H1 (cell line): ENCODE data around the gene ACOT7. TPM values are rescaled to one million over a fixed set of nuclear protein-coding genes. Genes with fewer than 3 reads are reported as not detected.

Source experiments
- CTCF ChIA-PET: fragments of 300-600 bp; sonication (Branson Sonifier 250); formaldehyde crosslinking; loops from one replicate; lab custom pipeline; 2021; ENCODE audit not compliant: partially characterized antibody; lab: Charles Lee
- POLR2A ChIA-PET: fragments of 300-600 bp; sonication (Branson Sonifier 250); formaldehyde crosslinking; loops from one replicate; lab custom pipeline; 2021; ENCODE audit warnings: inconsistent platforms; ENCODE audit not compliant: partially characterized antibody; lab: Charles Lee
- DNase-seq, 2 experiments: peaks; one replicate each; pipeline versions ENCODE4 v3.0.0 to v3.0.0-alpha.2; 2010 to 2022; ENCODE audit warnings: low spot score in 2 of 2, low read depth in 1 of 2, mixed read lengths in 1 of 2
- FAIRE-seq: peaks from 2 replicates; lab custom pipeline; 2011; peaks lifted over from hg19 to GRCh38; lab: Jason Lieb, UNC
- H2AFZ ChIP-seq: 2 replicates; pipeline ENCODE4 v1.8.1; 2012; ENCODE audit warnings: low read length, inconsistent platforms
- H2AK5ac ChIP-seq: 2 replicates; pipeline ENCODE4 v1.6.1; 2013; ENCODE audit warnings: low read depth, low read length
- H2BK120ac ChIP-seq: replicated peaks from 2 replicates; pipeline ENCODE3; 2013; ENCODE audit warnings: low read depth, low read length, inconsistent platforms
- H2BK12ac ChIP-seq: 2 replicates; pipeline ENCODE4 v1.6.1; 2013; ENCODE audit warnings: low read depth, low read length
- H2BK15ac ChIP-seq: 2 replicates; pipeline ENCODE4 v1.6.1; 2013; ENCODE audit warnings: low read length
- H2BK20ac ChIP-seq: 2 replicates; pipeline ENCODE4 v1.6.1; 2013; ENCODE audit warnings: low read length
- H2BK5ac ChIP-seq: 2 replicates; pipeline ENCODE4 v1.6.1; 2013; ENCODE audit warnings: low read depth, low read length
- H3K14ac ChIP-seq: 2 replicates; pipeline ENCODE4 v1.6.1; 2013; ENCODE audit warnings: inconsistent platforms; ENCODE audit not compliant: insufficient read length
- H3K18ac ChIP-seq: 2 replicates; pipeline ENCODE4 v1.6.1; 2013; ENCODE audit warnings: low read length; ENCODE audit errors: extremely low read depth
- H3K23ac ChIP-seq: 2 replicates; pipeline ENCODE4 v1.6.1; 2013; ENCODE audit warnings: inconsistent platforms; ENCODE audit not compliant: insufficient read length
- H3K23me2 ChIP-seq: 2 replicates; pipeline ENCODE4 v1.6.1; 2013; ENCODE audit warnings: low read depth, low read length
- H3K27ac ChIP-seq: 2 replicates; pipeline ENCODE4 v1.6.1; 2011; ENCODE audit warnings: low read depth, low read length, inconsistent platforms
- H3K27me3 ChIP-seq, 4 experiments: replicated peaks in 1 of 4; 1 replicate in 1 of 4; 2 replicates in 3 of 4; pipeline versions ENCODE4 v1.6.1 to v1.8.1; 2011 to 2013; ENCODE audit warnings: low read length in 3 of 4, mild to moderate bottlenecking in 3 of 4, inconsistent platforms in 2 of 4, mixed read lengths in 2 of 4, moderate library complexity in 1 of 4; ENCODE audit not compliant: control insufficient read depth in 3 of 4, insufficient read depth in 3 of 4; ENCODE audit errors: extremely low read depth in 1 of 4
- H3K36me3 ChIP-seq, 4 experiments: 2 replicates each; pipeline versions ENCODE4 v1.6.1 to v1.8.1; 2011 to 2013; ENCODE audit warnings: mild to moderate bottlenecking in 4 of 4, low read length in 3 of 4, moderate library complexity in 2 of 4, control low read depth in 1 of 4, inconsistent platforms in 1 of 4; ENCODE audit not compliant: insufficient read depth in 4 of 4, control insufficient read depth in 2 of 4
- H3K4ac ChIP-seq: replicated peaks from 2 replicates; pipeline ENCODE3; 2013; ENCODE audit warnings: low read length, low read depth, mixed read lengths, inconsistent platforms; ENCODE audit not compliant: insufficient read length
- H3K4me1 ChIP-seq, 4 experiments: replicated peaks in 1 of 4; 1 replicate in 1 of 4; 2 replicates in 3 of 4; pipeline versions ENCODE4 v1.6.1 to v1.8.1; 2011 to 2013; ENCODE audit warnings: low read length in 3 of 4, inconsistent platforms in 2 of 4, mixed read lengths in 1 of 4; ENCODE audit not compliant: insufficient read depth in 4 of 4, control insufficient read depth in 3 of 4
- H3K4me2 ChIP-seq, 2 experiments: 2 replicates each; pipeline versions ENCODE4 v1.6.1 to v1.8.1; 2011 to 2013; ENCODE audit warnings: low read depth in 2 of 2, low read length in 2 of 2, control low read depth in 1 of 2, inconsistent platforms in 1 of 2, mild to moderate bottlenecking in 1 of 2; ENCODE audit not compliant: insufficient read depth in 1 of 2
- H3K4me3 ChIP-seq, 4 experiments: fragments of 200-600, 300-600 bp in 1 of 4; sonication (generic), shearing (Covaris generic), sonication (Bioruptor Twin) in 1 of 4; 2 replicates each; pipeline versions ENCODE4 v1.5.1 to v1.8.1; 2011 to 2016; ENCODE audit warnings: low read length in 4 of 4, low read depth in 3 of 4, control low read depth in 2 of 4, inconsistent platforms in 2 of 4, mild to moderate bottlenecking in 2 of 4, mixed read lengths in 1 of 4, moderate library complexity in 1 of 4; ENCODE audit not compliant: insufficient read depth in 2 of 4; ENCODE audit errors: extremely low read depth in 1 of 4
- H3K56ac ChIP-seq: replicated peaks from 2 replicates; pipeline ENCODE3; 2013; ENCODE audit warnings: low read depth, mild to moderate bottlenecking, mixed read lengths, low read length, inconsistent platforms; ENCODE audit not compliant: insufficient read length
- H3K79me1 ChIP-seq: 2 replicates; pipeline ENCODE4 v1.6.1; 2013; ENCODE audit warnings: low read depth, low read length, control low read depth
- H3K79me2 ChIP-seq, 2 experiments: 2 replicates each; pipeline versions ENCODE4 v1.6.1 to v1.8.1; 2012 to 2013; ENCODE audit warnings: low read length in 2 of 2, mild to moderate bottlenecking in 2 of 2, inconsistent platforms in 1 of 2; ENCODE audit not compliant: insufficient read depth in 2 of 2, control insufficient read depth in 1 of 2
- H3K9ac ChIP-seq, 4 experiments: replicated peaks in 1 of 4; 1 replicate in 1 of 4; 2 replicates in 3 of 4; pipeline versions ENCODE4 v1.6.1 to v1.8.1; 2011 to 2013; ENCODE audit warnings: low read depth in 3 of 4, low read length in 3 of 4, control low read depth in 2 of 4, mild to moderate bottlenecking in 2 of 4, moderate library complexity in 2 of 4, inconsistent platforms in 1 of 4; ENCODE audit errors: extremely low read depth in 1 of 4
- H3K9me3 ChIP-seq, 2 experiments: 2 replicates each; pipeline versions ENCODE4 v1.6.1 to v1.8.1; 2012 to 2013; ENCODE audit warnings: mild to moderate bottlenecking in 2 of 2, moderate library complexity in 2 of 2, control low read depth in 1 of 2, inconsistent platforms in 1 of 2, low read depth in 1 of 2, low read length in 1 of 2, mixed read lengths in 1 of 2; ENCODE audit not compliant: insufficient read depth in 2 of 2
- H4K20me1 ChIP-seq, 2 experiments: replicated peaks in 1 of 2; 2 replicates each; pipeline versions ENCODE3 to v1.8.1; 2011 to 2013; ENCODE audit warnings: inconsistent platforms in 2 of 2, low read length in 2 of 2, mild to moderate bottlenecking in 1 of 2; ENCODE audit not compliant: insufficient read depth in 2 of 2, control insufficient read depth in 1 of 2
- H4K5ac ChIP-seq: 2 replicates; pipeline ENCODE4 v1.6.1; 2013; ENCODE audit warnings: low read length, low read depth, mixed read lengths, inconsistent platforms; ENCODE audit not compliant: insufficient read length
- H4K8ac ChIP-seq: 2 replicates; pipeline ENCODE4 v1.8.0; 2013; ENCODE audit warnings: mild to moderate bottlenecking, moderate library complexity, low read length, inconsistent platforms; ENCODE audit not compliant: insufficient read depth; ENCODE audit errors: extremely low read depth
- H4K91ac ChIP-seq: replicated peaks from 2 replicates; pipeline ENCODE3; 2013; ENCODE audit warnings: low read length, mixed read lengths, inconsistent platforms; ENCODE audit not compliant: insufficient read length
- ASH2L ChIP-seq: fragments of 200-600, 300-600 bp; sonication (generic); IDR thresholded peaks from one replicate; pipeline ENCODE4 v1.7.1; 2017; ENCODE audit warnings: low read length
- BCL11A ChIP-seq, 2 experiments: IDR thresholded peaks; one replicate each; pipeline ENCODE4 v1.6.1; 2011; ENCODE audit warnings: low read depth in 2 of 2, low read length in 2 of 2, mild to moderate bottlenecking in 2 of 2
- BRCA1 ChIP-seq: IDR thresholded peaks from 2 replicates; pipeline ENCODE4 v1.6.1; 2012; ENCODE audit warnings: low read depth, low read length, improper control_type of control experiment
- CREB1 ChIP-seq: IDR thresholded peaks from 2 replicates; pipeline ENCODE4 v1.6.1; 2012; ENCODE audit warnings: inconsistent platforms
- CTCF ChIP-seq, 3 experiments: IDR thresholded peaks; 1 replicate in 2 of 3; 2 replicates in 1 of 3; pipeline versions ENCODE4 v1.5.1 to v1.6.1; 2011; ENCODE audit warnings: low read length in 3 of 3, mild to moderate bottlenecking in 3 of 3, inconsistent platforms in 2 of 3, low read depth in 1 of 3, moderate library complexity in 1 of 3; ENCODE audit not compliant: insufficient read depth in 1 of 3; ENCODE audit errors: control extremely low read depth in 1 of 3
- FOSL1 ChIP-seq: IDR thresholded peaks from 2 replicates; pipeline ENCODE4 v1.6.1; 2011; ENCODE audit warnings: mild to moderate bottlenecking, low read depth, low read length, moderate library complexity; ENCODE audit not compliant: insufficient read depth
- HDAC2 ChIP-seq, 2 experiments: fragments of 300-600 bp in 1 of 2; sonication (generic) in 1 of 2; IDR thresholded peaks; 2 replicates each; pipeline ENCODE4 v1.6.1; 2011 to 2012; ENCODE audit warnings: low read depth in 2 of 2, low read length in 2 of 2, mild to moderate bottlenecking in 2 of 2, moderate library complexity in 2 of 2, borderline replicate concordance in 1 of 2, inconsistent platforms in 1 of 2
- MAFK ChIP-seq: IDR thresholded peaks from 2 replicates; pipeline ENCODE4 v1.6.1; 2012; ENCODE audit warnings: low read depth, mild to moderate bottlenecking, improper control_type of control experiment, low read length
- POU5F1 ChIP-seq: IDR thresholded peaks from 2 replicates; pipeline ENCODE4 v1.6.1; 2011; ENCODE audit warnings: low read depth, mild to moderate bottlenecking, low read length, moderate library complexity
- SAP30 ChIP-seq: fragments of 300-600 bp; sonication (generic); IDR thresholded peaks from 2 replicates; pipeline ENCODE4 v1.7.1; 2012; ENCODE audit warnings: low read length, moderate library complexity, mild to moderate bottlenecking, inconsistent platforms; ENCODE audit not compliant: insufficient read depth, insufficient replicate concordance
- SIX5 ChIP-seq: IDR thresholded peaks from 2 replicates; pipeline ENCODE4 v1.6.1; 2011; ENCODE audit warnings: mild to moderate bottlenecking, low read depth, low read length
- TBP ChIP-seq: IDR thresholded peaks from 2 replicates; pipeline ENCODE4 v1.6.1; 2011; ENCODE audit warnings: low read depth, low read length, improper control_type of control experiment
- WGBS, 2 experiments: shearing (Covaris generic) in 1 of 2; methylation state at CpG; one replicate each; pipeline versions ENCODE4 v1.1.6 to v1.1.7; 2013 to 2015; ENCODE audit warnings: low lambda C conversion rate in 2 of 2, mixed read lengths in 2 of 2, inconsistent platforms in 1 of 2, low coverage in 1 of 2, missing lambda C conversion rate in 1 of 2; ENCODE audit not compliant: insufficient replicate concordance in 2 of 2, insufficient coverage in 1 of 2, insufficient read length in 1 of 2; ENCODE audit errors: extremely low coverage in 1 of 2, missing lambda C conversion rate in 1 of 2; 5-methylcytosine and 5-hydroxymethylcytosine counted together
- polyA plus RNA-seq, 7 experiments: library from polyadenylated mRNA; depleted of rRNA in 3 of 7; stranded (reverse) in 5 of 7; unstranded in 2 of 7; fragments of >200 nt in 5 of 7; fragments of 200-250 nt in 2 of 7; gene quantifications; 1 replicate in 5 of 7; 2 replicates in 1 of 7; 4 replicates in 1 of 7; pipeline versions ENCODE4 v1.2.1 to v1.2.3, GENCODE V29; 2011 to 2013; ENCODE audit warnings: missing spikeins in 2 of 7, mixed read lengths in 2 of 7
- total RNA-seq: library from RNA; stranded (reverse); fragmentation: NEBNext Ultra II Directional; extraction: Animal tissue kit (Norgen Biotek cat#: 25700); gene quantifications from 2 replicates; pipeline ENCODE4 v1.2.1, GENCODE V29; 2021

ACOT7 gene
- total and polyA plus RNA-seq, 2 of the 8 experiments (the other 6 are each of a cell fraction or from before 2014, with no cell fraction given), result 151 to 214 TPM

DNA sequence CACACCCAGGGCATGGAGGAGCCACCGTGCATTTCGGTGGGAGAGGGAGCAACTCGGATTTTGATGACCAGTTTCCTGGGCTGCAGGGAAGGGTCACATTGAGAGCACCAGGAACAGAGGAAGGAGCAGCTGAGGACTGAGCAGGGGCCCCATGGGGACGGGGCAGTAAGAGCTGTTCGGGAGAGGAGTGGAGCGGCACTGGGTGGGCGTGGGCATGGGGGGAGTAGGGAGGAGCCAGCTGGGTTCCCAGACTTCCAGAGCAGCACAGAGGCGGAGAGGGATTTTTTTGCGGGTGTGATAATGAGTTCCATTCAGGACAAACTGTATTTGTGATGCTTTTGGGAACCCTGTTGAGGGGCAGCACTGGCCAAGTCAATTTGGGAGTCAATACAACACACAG lies 115.3 kb downstream of the ACOT7 start:
- Histone ChIP-seq H2BK15ac (no peak overlapping the region), H3K56ac (no peak overlapping the region), H2AFZ (no peak overlapping the region), H3K9me3 (no peaks in the 10 kb centered on the region), H4K8ac (no peak overlapping the region), H2BK20ac (no peak overlapping the region), H3K4me3 (no peak overlapping the region), H4K91ac (no peak overlapping the region), H3K4me2 (no peak overlapping the region), H3K27me3 (no peaks in the 10 kb centered on the region), H3K18ac (no peak overlapping the region), H3K14ac (no peak overlapping the region), H2BK12ac (no peak overlapping the region), H3K4ac (no peak overlapping the region), H3K4me1 (peaks cover 0 to 20% (median 9%) of the 10 kb centered on the region in 4 experiments; a peak in 6 of 7 replicates), H2BK120ac (no peak overlapping the region), H3K27ac (no peak overlapping the region), H3K79me2 (no peaks in the 10 kb centered on the region), H2AK5ac (no peak overlapping the region), H3K9ac (no peak overlapping the region), H2BK5ac (no peak overlapping the region), H3K23ac (no peak overlapping the region), H3K36me3 (no peaks in the 10 kb centered on the region; a peak in 2 of 8 replicates), H3K23me2 (no peaks in the 10 kb centered on the region), H4K5ac (no peak overlapping the region), H3K79me1 (peaks cover 3% of the 10 kb centered on the region; the same call in 1 of the 2 replicates), H4K20me1 (peaks cover 2 to 3% of the 10 kb centered on the region in 2 experiments)
- ChIA-PET CTCF (interaction anchor here (0.8 to 10.6 kb wide), 4 partner anchors 11 to 70 kb away, joined by 3 to 122 read pairs (median 27); no protein-coding TSS in a partner anchor), POLR2A (interaction anchor here (1.0 kb wide), 1 partner anchor 31 kb away, joined by 3 read pairs; no protein-coding TSS in a partner anchor)
- DNase-seq, result no peak
- 91% methylated on average over 9 of the region's 9 CpGs; no CpG with 5 or more reads in 1 of the 2 experiments for WGBS, 2 experiments
- TF ChIP-seq SIX5 (no peak), SAP30 (no peak), CTCF (IDR thresholded peaks at IDR 0.05; ENCODE audit: control extremely low read depth in 1 of 3, insufficient read depth in 1 of 3, low read depth in 1 of 3, low read length in 3 of 3) (no peak), ASH2L (no peak), BCL11A (IDR thresholded peaks at IDR 0.05; ENCODE audit: low read depth in 2 of 2, low read length in 2 of 2) (no peak), HDAC2 (IDR thresholded peaks at IDR 0.05; ENCODE audit: borderline replicate concordance in 1 of 2, low read depth in 2 of 2, low read length in 2 of 2) (no peak), TBP (no peak), BRCA1 (no peak), CREB1 (no peak), MAFK (no peak), POU5F1 (no peak), FOSL1 (no peak)
- no peak for FAIRE-seq
